B cell (primary cell): ENCODE results near the gene IFNK. TPM values are rescaled to one million over a fixed set of nuclear protein-coding genes. Genes with fewer than 3 reads are reported as not detected.

Source experiments
- ATAC-seq: fragments of 200-7000 bp; cut with Tn5 transposase; one replicate; pipeline ENCODE4 v1.10.0; 2021; ENCODE audit warnings: low read depth, mild to moderate bottlenecking, moderate number of reproducible peaks, moderate library complexity
- CTCF ChIA-PET: fragments of 350-600 bp; sonication (Branson Sonifier 250); formaldehyde crosslinking; loops from one replicate; lab custom pipeline; 2021; ENCODE audit warnings: antibody characterized with exemption, inconsistent platforms; lab: Charles Lee
- POLR2A ChIA-PET: fragments of 350-600 bp; sonication (Branson Sonifier 250); formaldehyde crosslinking; loops from one replicate; lab custom pipeline; 2021; ENCODE audit warnings: antibody characterized with exemption; lab: Charles Lee
- DNase-seq: peaks from one replicate; pipeline ENCODE4 v3.0.0; 2013
- H2AFZ ChIP-seq: 2 replicates; pipeline ENCODE4 v1.6.1; 2012; ENCODE audit warnings: mild to moderate bottlenecking, low read depth, low read length; ENCODE audit not compliant: insufficient read depth, poor library complexity, severe bottlenecking
- H3K27ac ChIP-seq, 2 donors: 1 replicate in 1 of 2; 2 replicates in 1 of 2; pipeline ENCODE4 v1.5.1; 2012 to 2013; ENCODE audit warnings: low read length in 2 of 2, mild to moderate bottlenecking in 2 of 2, moderate library complexity in 1 of 2
- H3K27me3 ChIP-seq, 4 experiments: fragments of 200-600 bp in 1 of 4; sonication (generic) in 1 of 4; replicated peaks in 1 of 4; 1 replicate in 2 of 4; 2 replicates in 2 of 4; pipeline versions ENCODE4 v1.6.1 to v1.7.0; 2013 to 2016; ENCODE audit warnings: low read length in 3 of 4, mild to moderate bottlenecking in 2 of 4, mixed read lengths in 1 of 4, moderate library complexity in 1 of 4; ENCODE audit not compliant: insufficient read depth in 4 of 4, control insufficient read depth in 3 of 4; ENCODE audit errors: control extremely low read depth in 1 of 4
- H3K36me3 ChIP-seq, 2 experiments: replicated peaks in 1 of 2; 1 replicate in 1 of 2; 2 replicates in 1 of 2; pipeline versions ENCODE4 v1.6.1 to v1.7.1; 2013; ENCODE audit warnings: low read length in 1 of 2; ENCODE audit not compliant: insufficient read depth in 2 of 2, control insufficient read depth in 1 of 2; ENCODE audit errors: control extremely low read depth in 1 of 2, extremely low read depth in 1 of 2
- H3K4me1 ChIP-seq, 2 donors: fragments of 200-600 bp in 1 of 2; sonication (generic) in 1 of 2; 1 replicate in 1 of 2; 2 replicates in 1 of 2; pipeline versions ENCODE4 v1.5.1 to v1.6.1; 2013 to 2017; ENCODE audit warnings: low read length in 2 of 2; ENCODE audit not compliant: control insufficient read depth in 2 of 2, insufficient read depth in 2 of 2
- H3K4me2 ChIP-seq: replicated peaks from 2 replicates; pipeline ENCODE3; 2012; ENCODE audit warnings: mild to moderate bottlenecking, low read depth, low read length; ENCODE audit not compliant: poor library complexity, severe bottlenecking
- H3K4me3 ChIP-seq, 5 experiments: fragments of 200-600 bp in 1 of 5; sonication (generic) in 1 of 5; 1 replicate in 3 of 5; 2 replicates in 2 of 5; pipeline versions ENCODE4 v1.5.1 to v1.7.0; 2011 to 2016; ENCODE audit warnings: low read length in 4 of 5, mild to moderate bottlenecking in 4 of 5, low read depth in 2 of 5, control low read depth in 1 of 5, moderate library complexity in 1 of 5; ENCODE audit not compliant: insufficient read depth in 1 of 5; ENCODE audit errors: control extremely low read depth in 1 of 5, extremely low read depth in 1 of 5
- H3K79me2 ChIP-seq: fragments of 200-600 bp; sonication (generic); one replicate; pipeline ENCODE4 v1.6.0; 2016; ENCODE audit warnings: low read length; ENCODE audit not compliant: control insufficient read depth, insufficient read depth
- H3K9ac ChIP-seq: fragments of 200-600 bp; sonication (generic); 2 replicates; pipeline ENCODE4 v1.6.1; 2017; ENCODE audit warnings: mild to moderate bottlenecking, low read length, moderate library complexity
- H3K9me3 ChIP-seq, 3 donors: one replicate each; pipeline versions ENCODE4 v1.6.1 to v1.7.1; 2013; ENCODE audit warnings: low read length in 2 of 3; ENCODE audit not compliant: control insufficient read depth in 2 of 3, insufficient read depth in 1 of 3; ENCODE audit errors: control extremely low read depth in 1 of 3
- H4K20me1 ChIP-seq: 2 replicates; pipeline ENCODE4 v1.6.0; 2012; ENCODE audit warnings: mild to moderate bottlenecking, low read length; ENCODE audit not compliant: insufficient read depth, control insufficient read depth, poor library complexity, severe bottlenecking
- H3K27ac Mint-ChIP-seq: one replicate; pipeline ENCODE4 v1.8.0; 2021; ENCODE audit warnings: mixed read lengths
- H3K27me3 Mint-ChIP-seq: one replicate; pipeline ENCODE4 v1.8.0; 2021; ENCODE audit warnings: mixed read lengths
- H3K4me1 Mint-ChIP-seq: one replicate; pipeline ENCODE4 v1.8.0; 2021; ENCODE audit warnings: mixed read lengths
- H3K4me3 Mint-ChIP-seq: one replicate; pipeline ENCODE4 v1.8.0; 2021; ENCODE audit warnings: mixed read lengths
- H3K9me3 Mint-ChIP-seq: one replicate; pipeline ENCODE4 v1.8.0; 2022; ENCODE audit warnings: mixed read lengths; ENCODE audit not compliant: insufficient read depth
- CTCF ChIP-seq: fragments of 200-600 bp; IDR thresholded peaks from one replicate; pipeline ENCODE4 v1.8.0; 2022; ENCODE audit warnings: antibody characterized with exemption, mild to moderate bottlenecking
- EZH2 ChIP-seq: IDR thresholded peaks from 2 replicates; pipeline ENCODE4 v1.6.1; 2012; ENCODE audit warnings: borderline replicate concordance, low read depth, mild to moderate bottlenecking, moderate library complexity, low read length; ENCODE audit not compliant: insufficient read depth, poor library complexity, severe bottlenecking
- WGBS: methylation state at CpG from one replicate; pipeline ENCODE4 v1.1.5; 2013; ENCODE audit warnings: missing lambda C conversion rate; ENCODE audit not compliant: insufficient coverage; 5-methylcytosine and 5-hydroxymethylcytosine counted together
- intact Hi-C: fragments of 100-400 bp; cut with micrococcal nuclease; formaldehyde crosslinking; loops from one replicate; pipeline ENCODE4 v1.10.0; 2022
- polyA plus RNA-seq: library from polyadenylated mRNA; depleted of rRNA; stranded (reverse); fragments of >200 nt; gene quantifications from 2 replicates; pipeline ENCODE4 v1.2.3, GENCODE V29; 2012
- total RNA-seq, 2 donors: library from RNA; stranded (reverse); fragments of 120-200 nt in 1 of 2; gene quantifications; 1 replicate in 1 of 2; 2 replicates in 1 of 2; pipeline versions ENCODE4 v1.2.3 to v1.2.4, GENCODE V29; 2013 to 2022

IFNK gene
- total and polyA plus RNA-seq, 2 donors (not counting 1 experiment from before 2014, with no cell fraction given): not detected

- DNase-seq (no peak), ATAC-seq (no peak)
- no peak overlapping the region for H3K4me2 ChIP-seq
- H3K36me3 ChIP-seq: peaks cover 2 to 18% of the 10 kb centered on the region in 2 experiments
- H3K4me3 ChIP-seq: no peak overlapping the region
- WGBS: 100% methylated on average over 2 of the region's 3 CpGs
- ChIA-PET POLR2A (no interaction called here), CTCF (interaction anchor here (0.6 to 5.8 kb wide), 10 partner anchors 15 to 512 kb away, joined by 3 to 115 read pairs (median 6); partner anchors contain the start of gene MOB3B)
- no peaks in the 10 kb centered on the region for H4K20me1 ChIP-seq
- H3K9me3 ChIP-seq: no peaks in the 10 kb centered on the region
- intact Hi-C loops: no loop called here
- no peaks in the 10 kb centered on the region for H3K27me3 ChIP-seq
- H2AFZ ChIP-seq: no peak overlapping the region
- H3K4me1 ChIP-seq: no peaks in the 10 kb centered on the region
- TF ChIP-seq EZH2 (no peak), CTCF (no peak)
- no peaks in the 10 kb centered on the region for H3K9me3 Mint-ChIP-seq
- no peak overlapping the region for H3K27ac ChIP-seq
- H3K9ac ChIP-seq: no peak overlapping the region
- no peaks in the 10 kb centered on the region for H3K4me1 Mint-ChIP-seq
- no peak overlapping the region for H3K4me3 Mint-ChIP-seq
- H3K27me3 Mint-ChIP-seq: no peaks in the 10 kb centered on the region
- H3K79me2 ChIP-seq: no peaks in the 10 kb centered on the region
- no peak overlapping the region for H3K27ac Mint-ChIP-seq
Observed at GRCh38 chr9:27545471-27545870, 21.4 kb downstream of the IFNK start.

DNA sequence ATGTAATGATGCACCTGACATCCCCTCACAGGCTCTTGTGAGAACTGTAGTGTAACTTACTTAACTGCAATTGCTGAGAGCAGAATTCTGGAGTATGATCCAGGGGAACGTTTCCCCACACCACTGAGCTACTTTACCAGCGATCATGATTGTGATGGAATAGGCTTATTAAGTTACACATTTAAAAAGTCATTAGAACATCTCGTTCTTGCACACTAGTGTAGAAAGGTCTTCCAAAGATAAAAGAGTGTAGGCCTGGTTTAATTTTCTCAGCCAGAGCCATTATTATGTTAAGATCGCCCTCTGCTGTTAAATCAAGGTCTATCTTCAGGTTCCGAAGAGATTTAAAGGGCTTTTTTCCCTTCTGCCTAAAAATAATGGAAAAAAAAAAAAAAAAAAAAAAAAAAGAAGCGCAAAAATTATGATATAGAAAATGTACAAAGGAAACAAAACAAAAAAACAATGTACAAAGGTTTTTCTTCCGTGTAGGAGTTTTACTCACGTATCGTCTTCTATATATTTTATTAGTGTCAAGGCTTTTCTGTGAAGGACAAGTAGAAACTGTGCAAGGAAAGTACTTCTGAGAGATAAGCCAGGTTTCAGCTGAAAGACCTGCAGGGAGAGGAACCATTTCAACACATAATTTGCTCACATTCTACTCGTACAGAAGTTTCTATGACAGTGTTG lies 24.1 kb downstream of the IFNK start:
- H3K4me1 Mint-ChIP-seq: no peaks in the 10 kb centered on the region
- no peaks in the 10 kb centered on the region for H4K20me1 ChIP-seq

More for the DNA sequence above, 24.1 kb downstream of the IFNK start:
- Mint-ChIP-seq H3K9me3 (no peaks in the 10 kb centered on the region), H3K27ac (no peak overlapping the region), H3K27me3 (no peaks in the 10 kb centered on the region), H3K4me3 (no peak overlapping the region)
- Histone ChIP-seq H2AFZ (no peak overlapping the region), H3K79me2 (no peaks in the 10 kb centered on the region), H3K4me2 (no peak overlapping the region), H3K9me3 (no peaks in the 10 kb centered on the region), H3K9ac (no peak overlapping the region), H3K4me3 (no peak overlapping the region), H3K36me3 (peaks cover 2 to 33% of the 10 kb centered on the region in 2 experiments), H3K27me3 (no peaks in the 10 kb centered on the region), H3K27ac (no peak overlapping the region), H3K4me1 (no peaks in the 10 kb centered on the region)
- intact Hi-C loops: loop anchor here (1.0 kb wide), 3 partner anchors 19 to 301 kb away; partner anchors contain the start of gene MOB3B
- CTCF ChIA-PET: interaction anchor here (0.7 to 5.8 kb wide), 20 partner anchors 8 to 341 kb away, joined by 3 to 115 read pairs (median 3); partner anchors contain the start of gene MOB3B
- POLR2A ChIA-PET: no interaction called here
- DNase-seq (peak; percentile 59), ATAC-seq (peak; percentile 33)
- TF ChIP-seq CTCF: peak; percentile 68
- no peak for TF ChIP-seq EZH2
- WGBS: no CpG with 5 or more reads among the region's 10 CpGs
